Parathyroid adenoma (tissue), 2 donors: ENCODE measurements around the gene SLC2A2.

ENCODE experiments used
- H2AFZ ChIP-seq: fragments of 300-600 bp; sonication (generic); one replicate; pipeline ENCODE4 v1.7.0; 2017; ENCODE audit warnings: antibody characterized with exemption, mild to moderate bottlenecking
- H3K27ac ChIP-seq: fragments of 300-600 bp; sonication (generic); one replicate; pipeline ENCODE4 v1.7.0; 2017
- H3K27me3 ChIP-seq: fragments of 300-600 bp; sonication (generic); one replicate; pipeline ENCODE4 v1.7.0; 2017; ENCODE audit warnings: low read length; ENCODE audit not compliant: control insufficient read depth, insufficient read depth
- H3K36me3 ChIP-seq: fragments of 300-600 bp; sonication (generic); one replicate; pipeline ENCODE4 v1.7.0; 2017; ENCODE audit warnings: low read length; ENCODE audit not compliant: control insufficient read depth, insufficient read depth
- H3K4me1 ChIP-seq: fragments of 300-600 bp; sonication (generic); one replicate; pipeline ENCODE4 v1.7.0; 2017; ENCODE audit warnings: control low read depth
- H3K4me2 ChIP-seq: fragments of 300-600 bp; sonication (generic); one replicate; pipeline ENCODE4 v1.7.0; 2017; ENCODE audit warnings: low read length
- H3K4me3 ChIP-seq: fragments of 300-600 bp; sonication (generic); one replicate; pipeline ENCODE4 v1.7.0; 2017; ENCODE audit warnings: low read depth, low read length
- H3K79me2 ChIP-seq: fragments of 300-600 bp; sonication (generic); one replicate; pipeline ENCODE4 v1.7.0; 2017; ENCODE audit warnings: control low read depth
- H3K9ac ChIP-seq: fragments of 300-600 bp; sonication (generic); one replicate; pipeline ENCODE4 v1.7.0; 2017; ENCODE audit warnings: mild to moderate bottlenecking
- H3K9me3 ChIP-seq: fragments of 300-600 bp; sonication (generic); one replicate; pipeline ENCODE4 v1.7.0; 2017; ENCODE audit warnings: low read length; ENCODE audit not compliant: control insufficient read depth
- TF ChIP-seq, protein P1 (sequence below): fragments of 300-600 bp; sonication (generic); IDR thresholded peaks from one replicate; pipeline ENCODE4 v1.7.0; 2017; ENCODE audit warnings: antibody characterized with exemption, mild to moderate bottlenecking
- donor health status: primary hyperparathyroidism.

The SLC2A2 gene

GRCh38 chr3:170953229-170953628 lies 73.3 kb downstream of the SLC2A2 start:
- H3K9ac ChIP-seq: no peak overlapping the region
- no peak overlapping the region for H2AFZ ChIP-seq
- no peak overlapping the region for H3K4me3 ChIP-seq

DNA sequence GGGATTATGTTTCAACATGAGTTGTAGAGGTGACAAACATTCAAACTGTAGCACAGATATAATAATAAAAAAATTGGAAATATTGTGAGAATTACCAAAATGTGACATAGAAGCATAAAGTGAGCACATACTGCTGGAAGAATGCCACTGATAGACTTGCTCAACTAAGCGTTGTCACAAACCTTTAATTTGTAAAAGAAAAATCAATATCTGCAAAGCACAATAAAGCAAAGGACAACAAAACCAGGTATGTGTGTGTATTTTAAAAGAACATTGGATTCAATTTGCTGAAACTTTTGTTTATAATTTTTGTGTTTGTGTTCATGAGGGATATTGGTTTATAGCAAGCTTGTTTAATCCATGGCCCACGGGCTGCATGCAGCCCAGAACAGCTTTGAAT lies 77.3 kb downstream of the SLC2A2 start:
- Histone ChIP-seq H3K4me3 (no peak overlapping the region), H3K36me3 (no peaks in the 10 kb centered on the region), H2AFZ (no peak overlapping the region), H3K27me3 (no peaks in the 10 kb centered on the region), H3K27ac (no peak overlapping the region), H3K9ac (no peak overlapping the region), H3K79me2 (no peaks in the 10 kb centered on the region), H3K4me2 (no peak overlapping the region), H3K4me1 (no peaks in the 10 kb centered on the region), H3K9me3 (no peaks in the 10 kb centered on the region)
- TF ChIP-seq, protein P1, sequence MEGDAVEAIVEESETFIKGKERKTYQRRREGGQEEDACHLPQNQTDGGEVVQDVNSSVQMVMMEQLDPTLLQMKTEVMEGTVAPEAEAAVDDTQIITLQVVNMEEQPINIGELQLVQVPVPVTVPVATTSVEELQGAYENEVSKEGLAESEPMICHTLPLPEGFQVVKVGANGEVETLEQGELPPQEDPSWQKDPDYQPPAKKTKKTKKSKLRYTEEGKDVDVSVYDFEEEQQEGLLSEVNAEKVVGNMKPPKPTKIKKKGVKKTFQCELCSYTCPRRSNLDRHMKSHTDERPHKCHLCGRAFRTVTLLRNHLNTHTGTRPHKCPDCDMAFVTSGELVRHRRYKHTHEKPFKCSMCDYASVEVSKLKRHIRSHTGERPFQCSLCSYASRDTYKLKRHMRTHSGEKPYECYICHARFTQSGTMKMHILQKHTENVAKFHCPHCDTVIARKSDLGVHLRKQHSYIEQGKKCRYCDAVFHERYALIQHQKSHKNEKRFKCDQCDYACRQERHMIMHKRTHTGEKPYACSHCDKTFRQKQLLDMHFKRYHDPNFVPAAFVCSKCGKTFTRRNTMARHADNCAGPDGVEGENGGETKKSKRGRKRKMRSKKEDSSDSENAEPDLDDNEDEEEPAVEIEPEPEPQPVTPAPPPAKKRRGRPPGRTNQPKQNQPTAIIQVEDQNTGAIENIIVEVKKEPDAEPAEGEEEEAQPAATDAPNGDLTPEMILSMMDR: no peak

More at GRCh38 chr3:170953229-170953628, 73.3 kb downstream of the SLC2A2 start:
- H3K79me2 ChIP-seq: no peaks in the 10 kb centered on the region
- H3K4me1 ChIP-seq: no peaks in the 10 kb centered on the region
- no peaks in the 10 kb centered on the region for H3K27me3 ChIP-seq
- no peaks in the 10 kb centered on the region for H3K36me3 ChIP-seq
- H3K9me3 ChIP-seq: no peaks in the 10 kb centered on the region
- no peak overlapping the region for H3K27ac ChIP-seq
- H3K4me2 ChIP-seq: no peak overlapping the region
- TF ChIP-seq, protein P1: no peak

GRCh38 chr3:170947018-170947769 lies 79.3 kb downstream of the SLC2A2 start:
- no peak overlapping the region for H3K4me2 ChIP-seq
- no peaks in the 10 kb centered on the region for H3K27me3 ChIP-seq
- no peak overlapping the region for H3K27ac ChIP-seq
- H3K4me1 ChIP-seq: no peaks in the 10 kb centered on the region
- H3K4me3 ChIP-seq: no peak overlapping the region
- H3K9me3 ChIP-seq: no peaks in the 10 kb centered on the region
- no peak overlapping the region for H3K9ac ChIP-seq
- H3K79me2 ChIP-seq: no peaks in the 10 kb centered on the region
- H2AFZ ChIP-seq: no peak overlapping the region
- TF ChIP-seq, protein P1: no peak
- H3K36me3 ChIP-seq: no peaks in the 10 kb centered on the region
